GM19467 (cell line): ENCODE data around the gene MEAK7.
"Not testable (repeated sequence)": the region's sequence is repeated elsewhere in the genome, so short reads cannot be mapped to it uniquely, and the experiment has no call there.

Experiments
- ATAC-seq: cut with Tn5 transposase; IDR thresholded peaks from one replicate; pipeline ENCODE4 v1.9.1; 2021; ENCODE audit warnings: mild to moderate bottlenecking, moderate library complexity; ENCODE audit not compliant: unreplicated experiment

Gene MEAK7

GRCh38 chr16:84534815-84535214 is 30.4 kb upstream of the MEAK7 start:
- ATAC-seq: no peak

- no peak for ATAC-seq
These were observed 28.5 kb upstream of the MEAK7 start for GRCh38 chr16:84532855-84533486.

GRCh38 chr16:84532291-84532724 is 27.8 kb upstream of the MEAK7 start:
- no peak for ATAC-seq

GRCh38 chr16:84531671-84532111 is 27.2 kb upstream of the MEAK7 start:
- ATAC-seq: no peak

- no peak for ATAC-seq
These were observed 26.1 kb upstream of the MEAK7 start for GRCh38 chr16:84530590-84530989.

GRCh38 chr16:84529607-84530006 is 25.1 kb upstream of the MEAK7 start:
- ATAC-seq: no peak

GRCh38 chr16:84528322-84528721 is 23.9 kb upstream of the MEAK7 start:
- no peak for ATAC-seq

- no peak for ATAC-seq
These were observed 23.2 kb upstream of the MEAK7 start for GRCh38 chr16:84527532-84528269.

GRCh38 chr16:84526794-84527531 is 22.5 kb upstream of the MEAK7 start:
- ATAC-seq: no peak

GRCh38 chr16:84524941-84525581 is 20.6 kb upstream of the MEAK7 start:
- ATAC-seq: not testable (repeated sequence)

- no peak for ATAC-seq
These were observed 20.0 kb upstream of the MEAK7 start for GRCh38 chr16:84524346-84524920.

- no peak for ATAC-seq
These were observed 17.0 kb upstream of the MEAK7 start for GRCh38 chr16:84521497-84521770.

- ATAC-seq: no peak
These were observed 16.5 kb upstream of the MEAK7 start for GRCh38 chr16:84520725-84521496.

- ATAC-seq: no peak
These were observed 15.4 kb upstream of the MEAK7 start for GRCh38 chr16:84519855-84520254.

GRCh38 chr16:84518804-84519341 is 14.4 kb upstream of the MEAK7 start:
- no peak for ATAC-seq

- not testable (repeated sequence) for ATAC-seq
These were observed 13.8 kb upstream of the MEAK7 start for GRCh38 chr16:84518220-84518619.

GRCh38 chr16:84517366-84517765 is 12.9 kb upstream of the MEAK7 start:
- ATAC-seq: no peak

- peak; percentile 80 for ATAC-seq
These were observed 10.7 kb upstream of the MEAK7 start for GRCh38 chr16:84514874-84515835.

GRCh38 chr16:84514295-84514873 is 9.9 kb upstream of the MEAK7 start:
- no peak for ATAC-seq
